ENCODE measurements around the gene RRP1B.

DNA sequence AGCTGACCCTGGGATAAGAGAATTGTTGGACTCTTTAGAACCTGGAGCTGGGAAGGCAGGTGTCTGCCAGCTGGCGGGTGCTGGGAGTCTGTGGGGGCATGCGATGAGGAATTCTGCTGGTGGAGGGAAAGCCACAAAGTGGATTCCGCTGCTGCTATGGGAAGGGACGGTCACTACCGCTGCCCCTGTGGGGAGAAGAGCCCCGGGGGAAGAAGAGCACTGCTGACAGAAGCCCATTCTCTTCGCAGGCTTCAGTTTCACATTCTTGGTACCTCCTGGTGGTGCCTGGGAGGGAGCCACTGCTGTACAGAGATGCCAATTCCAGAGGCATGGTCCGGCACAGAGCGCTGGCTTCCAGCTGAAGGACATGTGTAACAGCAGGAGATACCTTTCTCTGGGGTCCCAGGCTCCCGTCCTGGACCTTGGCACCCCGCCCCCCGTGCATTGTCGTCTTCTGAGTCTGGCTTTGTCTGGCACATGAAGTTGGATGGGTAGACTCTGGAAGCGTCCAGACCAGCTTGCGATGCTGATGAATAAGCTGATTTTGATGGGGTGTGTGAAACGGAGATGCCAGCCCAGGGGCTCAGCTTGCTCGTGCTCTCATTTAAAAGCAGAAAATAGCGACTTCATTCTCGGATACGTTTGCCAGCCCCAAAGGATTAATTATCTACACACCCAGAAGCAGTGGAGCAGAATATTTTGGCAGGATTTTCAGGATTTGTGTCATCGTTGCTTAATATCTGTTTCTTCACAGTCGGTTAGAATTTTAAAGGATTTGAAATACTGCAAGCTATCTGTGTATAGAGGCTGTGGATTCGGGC, 72.7 kb downstream of the RRP1B start:
- no peak for TF ChIP-seq POLR2AphosphoS5 (IDR thresholded peaks at IDR 0.05)
- TF ChIP-seq, protein P1, sequence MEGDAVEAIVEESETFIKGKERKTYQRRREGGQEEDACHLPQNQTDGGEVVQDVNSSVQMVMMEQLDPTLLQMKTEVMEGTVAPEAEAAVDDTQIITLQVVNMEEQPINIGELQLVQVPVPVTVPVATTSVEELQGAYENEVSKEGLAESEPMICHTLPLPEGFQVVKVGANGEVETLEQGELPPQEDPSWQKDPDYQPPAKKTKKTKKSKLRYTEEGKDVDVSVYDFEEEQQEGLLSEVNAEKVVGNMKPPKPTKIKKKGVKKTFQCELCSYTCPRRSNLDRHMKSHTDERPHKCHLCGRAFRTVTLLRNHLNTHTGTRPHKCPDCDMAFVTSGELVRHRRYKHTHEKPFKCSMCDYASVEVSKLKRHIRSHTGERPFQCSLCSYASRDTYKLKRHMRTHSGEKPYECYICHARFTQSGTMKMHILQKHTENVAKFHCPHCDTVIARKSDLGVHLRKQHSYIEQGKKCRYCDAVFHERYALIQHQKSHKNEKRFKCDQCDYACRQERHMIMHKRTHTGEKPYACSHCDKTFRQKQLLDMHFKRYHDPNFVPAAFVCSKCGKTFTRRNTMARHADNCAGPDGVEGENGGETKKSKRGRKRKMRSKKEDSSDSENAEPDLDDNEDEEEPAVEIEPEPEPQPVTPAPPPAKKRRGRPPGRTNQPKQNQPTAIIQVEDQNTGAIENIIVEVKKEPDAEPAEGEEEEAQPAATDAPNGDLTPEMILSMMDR (IDR thresholded peaks at IDR 0.05; ENCODE audit: poor library complexity, severe bottlenecking) = no peak
- no peak for TF ChIP-seq TAF1 (IDR thresholded peaks at IDR 0.05; ENCODE audit: low read depth)
- TF ChIP-seq EP300 (conservative IDR thresholded peaks at IDR 0.05; ENCODE audit: poor library complexity, severe bottlenecking) = no peak
- TF ChIP-seq, protein P2, sequence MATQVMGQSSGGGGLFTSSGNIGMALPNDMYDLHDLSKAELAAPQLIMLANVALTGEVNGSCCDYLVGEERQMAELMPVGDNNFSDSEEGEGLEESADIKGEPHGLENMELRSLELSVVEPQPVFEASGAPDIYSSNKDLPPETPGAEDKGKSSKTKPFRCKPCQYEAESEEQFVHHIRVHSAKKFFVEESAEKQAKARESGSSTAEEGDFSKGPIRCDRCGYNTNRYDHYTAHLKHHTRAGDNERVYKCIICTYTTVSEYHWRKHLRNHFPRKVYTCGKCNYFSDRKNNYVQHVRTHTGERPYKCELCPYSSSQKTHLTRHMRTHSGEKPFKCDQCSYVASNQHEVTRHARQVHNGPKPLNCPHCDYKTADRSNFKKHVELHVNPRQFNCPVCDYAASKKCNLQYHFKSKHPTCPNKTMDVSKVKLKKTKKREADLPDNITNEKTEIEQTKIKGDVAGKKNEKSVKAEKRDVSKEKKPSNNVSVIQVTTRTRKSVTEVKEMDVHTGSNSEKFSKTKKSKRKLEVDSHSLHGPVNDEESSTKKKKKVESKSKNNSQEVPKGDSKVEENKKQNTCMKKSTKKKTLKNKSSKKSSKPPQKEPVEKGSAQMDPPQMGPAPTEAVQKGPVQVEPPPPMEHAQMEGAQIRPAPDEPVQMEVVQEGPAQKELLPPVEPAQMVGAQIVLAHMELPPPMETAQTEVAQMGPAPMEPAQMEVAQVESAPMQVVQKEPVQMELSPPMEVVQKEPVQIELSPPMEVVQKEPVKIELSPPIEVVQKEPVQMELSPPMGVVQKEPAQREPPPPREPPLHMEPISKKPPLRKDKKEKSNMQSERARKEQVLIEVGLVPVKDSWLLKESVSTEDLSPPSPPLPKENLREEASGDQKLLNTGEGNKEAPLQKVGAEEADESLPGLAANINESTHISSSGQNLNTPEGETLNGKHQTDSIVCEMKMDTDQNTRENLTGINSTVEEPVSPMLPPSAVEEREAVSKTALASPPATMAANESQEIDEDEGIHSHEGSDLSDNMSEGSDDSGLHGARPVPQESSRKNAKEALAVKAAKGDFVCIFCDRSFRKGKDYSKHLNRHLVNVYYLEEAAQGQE (IDR thresholded peaks at IDR 0.05; ENCODE audit: borderline replicate concordance) = no peak
- TF ChIP-seq RAD21 (conservative IDR thresholded peaks at IDR 0.05) = no peak
- TF ChIP-seq EZH2 (IDR thresholded peaks at IDR 0.05; ENCODE audit: borderline replicate concordance, insufficient read depth, low read length, poor library complexity, severe bottlenecking) = no peak
